ENCODE results near the gene ATL2. TPM values are rescaled to one million over a fixed set of nuclear protein-coding genes. Genes with fewer than 3 reads are reported as not detected.
A peak's percentile ranks its signal among the peaks of the same experiment; 100 is the strongest.
"Not testable (repeated sequence)": the region's sequence is repeated elsewhere in the genome, so short reads cannot be mapped to it uniquely, and the experiment has no call there.

Gene ATL2
- 149 TPM for total RNA-seq

DNA sequence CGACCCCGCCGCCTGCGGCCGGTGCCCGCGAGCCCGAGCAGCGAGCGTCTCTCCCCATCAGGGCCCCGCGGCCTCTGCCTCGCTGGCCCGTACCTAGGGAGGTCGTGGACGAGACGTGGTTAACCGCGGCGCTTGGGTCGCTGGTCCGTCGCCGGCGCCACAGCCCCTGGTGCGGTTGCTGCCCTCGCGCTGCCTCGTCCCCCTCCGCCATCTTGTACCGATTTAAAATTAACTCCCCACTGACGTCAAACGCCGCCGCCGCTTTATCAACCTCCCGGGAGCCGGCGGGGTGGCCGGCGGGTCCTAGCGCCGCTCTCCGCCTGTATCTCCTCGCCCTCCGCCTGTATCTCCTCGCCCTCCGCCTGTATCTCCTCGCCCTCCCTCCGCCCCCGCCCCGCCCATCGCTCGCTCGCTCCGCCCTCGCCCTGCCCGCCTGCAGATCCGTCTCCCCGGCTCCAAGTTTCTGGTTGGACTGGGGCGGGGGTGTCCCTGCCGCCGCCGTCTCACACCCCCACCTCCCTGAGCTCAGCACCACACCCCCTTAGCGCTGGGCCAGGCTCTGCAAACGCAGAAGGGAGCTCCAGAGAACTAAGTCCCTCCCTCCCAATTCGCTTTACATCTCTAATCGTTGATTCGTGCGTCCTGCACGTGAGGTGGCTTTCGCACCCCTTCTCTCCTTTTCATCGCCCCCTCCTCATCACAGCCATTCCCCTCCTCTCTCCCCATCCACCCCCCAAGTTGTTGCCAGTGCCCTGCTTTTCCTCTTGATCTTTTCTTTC lies at the start of gene ATL2:
Gene ATL2 (minus strand): TSS at position 224 of the 779 bp plus-strand sequence. CDS start 13 bp downstream, at position 211.
- DNase-seq = peak; percentile 97

DNA sequence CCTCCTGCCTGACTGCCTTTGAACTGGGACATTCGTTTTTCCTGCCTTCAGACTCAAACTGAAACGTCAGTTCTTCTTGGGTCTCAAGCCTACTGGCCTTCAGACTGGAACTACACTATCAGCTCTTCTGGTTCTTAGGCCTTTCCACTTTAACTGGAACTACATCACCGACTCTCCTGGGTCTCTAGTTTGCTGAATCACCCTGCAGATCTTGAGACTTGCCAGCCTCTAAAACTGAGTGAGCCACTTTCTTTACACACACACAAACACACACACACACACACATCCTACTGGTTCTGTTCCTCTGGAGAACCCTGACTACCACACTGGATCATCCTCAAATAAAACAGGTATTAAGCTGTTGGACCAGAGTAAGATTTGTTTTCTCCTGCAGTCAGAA lies 46.7 kb upstream of the ATL2 start:
- no peak for DNase-seq

DNA sequence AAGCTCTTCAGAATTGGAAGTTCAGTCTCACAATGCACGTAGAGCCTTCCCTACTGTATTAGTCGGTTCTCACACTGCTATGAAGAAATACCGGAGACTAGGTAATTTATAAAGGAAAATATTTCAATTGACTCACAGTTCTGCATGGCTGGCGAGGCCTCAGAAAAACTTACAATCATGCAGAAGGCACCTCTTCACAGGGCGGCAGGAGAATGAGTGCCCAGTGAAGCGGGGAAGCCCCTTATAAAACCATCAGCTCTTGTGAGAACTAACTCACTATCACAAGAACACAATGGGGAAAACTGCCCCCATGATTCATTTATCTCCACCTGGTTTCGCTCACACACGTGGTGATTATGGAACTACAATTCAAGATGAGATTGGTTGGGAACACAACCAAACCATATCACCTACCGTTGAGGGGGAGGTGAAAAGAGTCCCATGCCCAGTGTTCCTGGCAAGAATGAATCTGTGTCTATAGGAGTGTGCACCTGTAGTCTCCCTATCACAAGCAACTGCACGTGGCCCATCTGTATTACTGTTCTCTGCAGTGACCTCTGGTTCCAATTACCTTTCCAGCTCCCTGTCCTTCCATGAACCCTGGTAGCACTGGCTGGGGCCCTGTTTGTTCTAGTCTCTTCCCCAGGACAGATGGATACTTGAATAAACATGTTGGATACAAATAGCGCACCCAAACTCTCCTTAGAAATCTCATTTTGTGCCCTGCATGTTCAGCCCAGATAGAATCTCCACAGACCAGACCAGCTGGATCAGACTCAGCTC lies 44.4 kb upstream of the ATL2 start:
- no peak for DNase-seq

DNA sequence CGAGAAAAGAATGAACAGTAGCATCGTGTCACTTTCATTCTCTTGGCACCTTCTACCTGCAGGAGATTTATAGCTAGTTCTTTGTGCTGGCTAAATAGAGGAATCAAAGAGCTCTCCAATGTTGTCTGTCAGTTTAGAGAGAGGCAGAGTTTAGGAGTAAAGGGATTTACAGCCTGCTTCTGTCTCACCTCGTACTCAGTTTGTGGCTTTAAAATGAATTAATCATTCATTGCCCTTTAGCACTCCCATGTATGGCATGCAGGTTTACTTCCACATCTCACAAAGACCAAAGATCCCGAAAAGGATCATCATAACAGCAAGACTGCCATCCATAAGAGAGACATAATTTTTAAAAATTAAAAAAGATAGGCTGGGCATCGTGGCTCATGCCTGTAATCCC lies 42.4 kb upstream of the ATL2 start:
- DNase-seq = no peak

DNA sequence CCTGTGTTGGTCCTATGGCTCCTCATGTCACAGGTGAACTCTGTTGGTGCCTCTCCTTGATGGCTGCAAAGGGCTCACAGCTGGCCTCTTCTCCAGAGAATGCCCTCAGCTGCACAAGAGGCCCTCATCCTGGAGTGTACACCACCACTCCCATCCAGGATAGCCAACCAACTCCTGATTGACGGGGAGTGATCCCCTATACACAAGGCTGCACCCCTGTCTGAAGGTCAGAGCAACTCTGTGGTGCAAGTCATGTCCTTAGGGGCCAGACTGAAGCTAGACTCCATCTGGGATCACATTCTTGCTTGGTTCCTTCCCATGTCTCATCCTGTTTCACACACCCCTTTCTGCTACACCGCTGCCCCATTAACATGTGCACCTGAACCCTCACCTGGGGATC lies 41.7 kb upstream of the ATL2 start:
- DNase-seq = no peak

DNA sequence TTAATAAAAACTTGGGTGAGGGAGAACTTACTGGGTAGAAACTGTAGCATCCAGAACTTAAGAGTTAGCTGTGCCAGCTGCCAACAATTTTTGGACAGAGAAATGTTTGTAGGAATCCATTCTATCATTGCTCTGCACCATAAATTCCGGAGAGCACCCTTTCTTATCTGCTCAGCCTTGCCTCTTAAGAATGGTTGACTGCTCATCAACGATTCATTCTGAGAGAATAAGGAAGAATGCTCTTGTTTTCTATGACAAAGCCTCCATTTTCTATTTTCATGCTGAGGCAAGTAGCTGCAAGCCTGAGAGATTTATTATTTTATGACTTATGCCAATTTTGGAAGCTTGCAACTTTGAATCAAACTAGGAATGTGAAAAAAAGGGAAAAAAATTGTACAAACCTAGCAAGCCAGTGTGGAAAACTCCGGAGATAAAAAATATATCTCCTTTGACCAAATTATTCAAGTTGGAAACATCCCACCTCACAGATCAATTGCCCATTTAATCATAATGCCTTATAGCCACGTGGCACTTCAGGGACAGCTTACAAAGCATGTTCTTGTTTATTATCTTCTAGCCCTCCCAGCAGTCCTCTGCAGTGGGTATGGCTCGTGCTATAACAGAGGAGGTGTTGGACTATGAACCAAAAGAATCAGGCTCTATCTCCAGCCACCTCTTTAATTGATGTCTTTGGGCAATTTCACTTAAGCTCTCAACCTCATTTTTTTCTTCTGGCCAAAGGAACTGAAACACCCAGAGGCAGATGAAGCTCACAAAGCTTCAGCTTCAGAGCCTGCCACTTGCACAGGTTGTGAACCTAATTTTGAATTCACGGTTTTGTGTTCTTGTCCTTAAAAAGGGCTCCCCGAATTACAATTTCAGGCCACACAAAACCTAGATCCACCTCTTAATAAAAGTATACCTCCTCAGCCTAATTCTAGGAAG lies 40.9 kb upstream of the ATL2 start:
- no peak for DNase-seq

DNA sequence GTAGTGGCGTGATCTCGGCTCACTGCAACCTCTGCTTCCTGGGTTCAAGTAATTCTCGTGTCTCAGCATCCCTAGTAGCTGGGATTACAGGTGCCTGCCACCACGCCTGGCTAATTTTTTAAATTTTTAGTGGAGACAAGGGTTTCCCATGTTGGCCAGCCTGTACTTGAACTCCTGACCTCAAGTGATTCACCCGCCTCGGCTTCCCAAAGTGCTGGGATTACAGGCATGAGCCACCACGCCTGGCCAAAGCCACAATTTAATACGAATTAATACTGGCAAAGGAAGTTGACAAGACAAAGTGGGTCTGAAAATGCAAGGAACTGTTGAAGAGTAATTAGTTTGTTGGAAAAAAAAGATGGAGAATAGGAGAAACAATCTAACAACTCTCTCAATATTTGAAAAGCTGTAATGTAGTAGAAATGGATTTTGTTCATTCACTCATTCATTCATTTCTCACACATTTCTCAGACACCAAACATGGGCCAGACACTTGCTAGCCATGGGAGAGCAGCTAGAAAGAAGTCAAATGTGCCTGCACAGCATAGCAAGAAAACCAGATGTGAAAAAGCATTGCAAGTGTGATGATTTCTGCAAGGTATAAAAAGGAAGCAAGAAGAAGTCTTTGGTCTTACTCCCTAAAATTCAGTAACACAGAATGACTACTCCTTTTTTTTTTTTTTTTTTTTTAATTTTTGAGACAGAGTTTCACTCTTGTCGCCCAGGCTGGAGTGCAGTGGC lies 39.4 kb upstream of the ATL2 start:
- DNase-seq = no peak

DNA sequence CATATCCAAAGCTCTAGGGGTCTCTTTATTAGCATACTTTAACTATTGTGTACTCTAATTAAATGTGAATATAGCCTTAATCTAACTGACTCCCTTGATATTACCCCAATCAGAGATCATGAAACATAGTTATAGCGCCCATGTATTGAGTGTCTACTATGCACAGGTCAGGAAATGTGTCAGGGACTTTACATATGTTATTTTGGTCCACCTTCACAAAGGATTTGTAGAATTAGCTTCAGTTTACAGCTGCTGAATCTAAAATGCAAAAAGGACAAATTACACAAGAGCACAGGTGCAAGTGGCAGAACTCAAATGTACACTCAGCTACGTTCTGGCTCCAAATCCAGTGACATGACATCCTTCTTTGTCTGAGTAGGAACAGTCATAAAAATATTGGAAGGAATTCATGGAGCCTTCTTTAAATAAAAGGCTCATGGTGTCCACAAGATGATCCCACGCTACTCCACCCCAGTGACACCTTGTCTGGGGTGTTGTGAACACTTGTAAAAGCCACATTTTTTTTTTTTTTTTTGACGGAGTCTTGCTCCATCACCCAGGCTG lies 38.7 kb upstream of the ATL2 start:
- no peak for DNase-seq

DNA sequence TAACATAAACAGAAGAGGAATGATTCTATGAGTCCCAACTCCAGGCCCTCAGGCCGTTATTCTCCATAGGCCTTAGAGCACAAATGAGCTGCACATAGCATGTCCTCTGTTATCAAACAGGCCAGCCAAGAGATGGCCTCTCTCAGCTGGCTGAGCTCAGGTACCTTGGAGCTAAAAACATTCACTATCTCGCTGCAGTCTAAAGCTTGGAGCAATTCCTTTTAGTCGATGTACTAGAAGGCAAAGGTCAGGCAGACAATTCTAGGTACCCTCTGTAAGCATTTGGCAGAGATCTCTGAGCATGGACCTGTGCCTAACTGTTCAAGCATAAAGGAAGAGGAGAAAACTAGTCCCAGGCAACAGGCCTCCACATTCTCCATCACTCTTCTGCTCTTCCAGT lies 38.0 kb upstream of the ATL2 start:
- DNase-seq = no peak

DNA sequence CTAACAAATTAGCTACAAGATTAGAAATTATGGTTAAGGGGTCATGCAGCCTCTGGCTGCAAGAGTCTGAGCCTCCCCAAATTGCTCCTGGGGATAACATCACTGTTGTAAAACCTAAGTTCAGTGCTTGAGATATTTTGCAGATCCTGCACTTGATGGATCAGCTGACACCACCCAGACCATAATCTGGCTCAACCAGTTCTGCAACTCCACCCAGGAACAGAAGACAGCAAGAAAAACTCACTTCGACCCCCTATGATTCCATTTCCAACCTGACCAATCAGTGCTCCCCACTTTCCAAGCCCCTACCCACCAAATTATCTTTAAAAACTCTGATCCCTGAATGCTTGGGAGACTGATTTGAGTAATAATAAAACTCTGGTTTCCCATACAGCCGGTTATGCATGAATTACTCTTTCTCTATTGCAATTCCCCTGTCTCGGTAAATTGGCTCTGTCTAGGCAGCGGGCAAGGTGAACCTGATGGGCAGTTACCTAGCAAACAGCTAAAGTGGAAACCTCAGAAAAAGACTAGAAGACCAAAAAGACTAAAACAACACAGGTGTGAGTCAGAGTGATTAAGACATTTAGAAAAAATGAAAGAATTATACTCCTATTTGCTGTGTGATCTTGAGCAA lies 35.3 kb upstream of the ATL2 start:
- DNase-seq = not testable (repeated sequence)

DNA sequence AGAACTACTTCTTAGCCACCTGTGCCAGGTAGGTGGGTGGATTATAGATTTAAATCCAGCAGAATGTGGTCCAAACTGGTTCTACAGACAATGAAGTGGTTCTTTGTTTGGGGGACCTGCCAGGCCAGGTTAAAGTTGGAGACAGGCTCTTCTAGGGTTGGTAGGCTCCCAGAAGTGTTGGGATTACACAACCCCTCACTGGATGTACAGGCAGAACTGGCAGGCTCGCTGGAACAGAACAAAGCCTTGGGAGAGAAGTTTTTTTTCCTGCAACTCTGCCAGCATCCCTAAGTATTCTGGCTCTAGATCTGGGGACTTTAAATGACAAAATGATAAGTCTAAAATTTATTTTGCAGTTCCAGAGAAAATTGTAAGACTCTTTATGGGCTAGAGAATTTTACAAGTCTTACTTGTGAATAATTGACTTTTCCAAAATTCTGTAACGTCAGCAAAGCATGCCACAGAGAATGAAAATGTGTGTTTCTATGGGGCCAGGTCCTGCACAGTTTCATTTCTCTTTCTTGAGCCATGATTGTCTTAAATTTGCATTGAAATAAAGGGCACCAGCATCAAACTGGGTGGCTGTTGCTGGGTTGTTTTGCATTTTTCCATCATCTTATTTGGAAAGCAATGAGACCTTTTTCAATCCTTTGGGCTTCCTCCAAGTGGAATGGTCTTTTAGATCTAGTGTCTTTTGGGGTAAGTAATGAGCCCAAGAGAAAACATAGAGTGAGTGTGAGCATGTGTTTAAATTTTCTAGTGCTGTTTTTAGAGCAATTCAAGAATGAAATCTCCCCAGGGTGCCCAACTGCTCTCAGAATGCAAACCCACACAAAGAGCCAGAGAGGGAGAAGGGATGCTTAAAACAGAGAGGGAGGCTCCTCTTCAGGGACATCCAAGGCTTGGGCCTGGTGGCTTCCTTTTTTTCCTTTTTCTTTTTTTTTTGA lies 32.4 kb upstream of the ATL2 start:
- DNase-seq = no peak

DNA sequence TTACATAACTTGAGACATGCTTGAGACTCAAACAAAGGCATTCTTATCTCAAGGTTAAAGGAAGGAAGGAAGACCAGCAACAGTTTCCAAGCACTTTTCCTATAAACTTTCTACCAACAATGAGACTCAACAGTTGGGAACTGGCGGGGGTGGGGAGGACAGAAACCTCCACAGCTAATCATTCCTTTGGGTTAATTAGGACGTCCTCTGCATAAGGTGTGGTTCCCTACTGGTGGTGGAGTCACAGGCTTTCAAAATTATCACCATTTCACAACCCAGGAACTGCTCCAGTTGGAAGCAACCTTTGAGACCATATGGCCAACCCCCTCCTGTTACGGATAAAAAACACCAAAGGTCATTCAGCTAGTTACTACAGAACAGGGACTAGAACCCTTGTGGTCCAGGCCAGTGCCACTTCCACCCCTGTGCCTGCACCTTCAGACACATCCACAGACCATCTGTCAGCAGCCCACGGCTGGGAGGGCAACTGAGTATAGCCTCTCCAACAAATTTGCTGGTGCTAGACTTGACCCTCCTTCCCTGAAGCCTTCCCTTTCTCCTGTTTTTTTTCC lies 30.1 kb upstream of the ATL2 start:
- DNase-seq = no peak

DNA sequence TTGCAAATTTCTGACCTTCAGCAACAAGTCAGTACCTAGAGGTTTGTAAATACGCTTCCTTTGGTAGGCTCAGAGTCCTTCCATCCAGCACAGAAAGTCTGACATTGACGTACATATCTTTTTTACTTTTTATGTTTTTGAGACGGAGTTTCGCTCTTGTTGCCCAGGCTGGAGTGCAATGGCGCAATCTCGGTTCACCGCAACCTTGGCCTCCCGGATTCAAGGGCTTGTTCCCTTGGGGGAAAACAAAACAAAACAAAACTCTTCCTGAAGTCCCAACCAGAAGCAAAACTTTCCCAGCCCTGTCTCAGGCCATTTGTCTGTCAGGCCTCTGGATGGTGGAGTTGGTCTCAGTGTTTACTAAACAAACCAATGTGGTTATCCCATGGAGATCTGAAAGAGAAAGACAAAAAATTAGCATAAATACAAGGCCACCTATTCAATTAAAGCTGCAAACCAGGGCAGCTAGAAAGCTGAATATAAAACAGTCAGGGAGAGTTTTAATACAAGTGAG lies 29.6 kb upstream of the ATL2 start:
- DNase-seq = no peak

DNA sequence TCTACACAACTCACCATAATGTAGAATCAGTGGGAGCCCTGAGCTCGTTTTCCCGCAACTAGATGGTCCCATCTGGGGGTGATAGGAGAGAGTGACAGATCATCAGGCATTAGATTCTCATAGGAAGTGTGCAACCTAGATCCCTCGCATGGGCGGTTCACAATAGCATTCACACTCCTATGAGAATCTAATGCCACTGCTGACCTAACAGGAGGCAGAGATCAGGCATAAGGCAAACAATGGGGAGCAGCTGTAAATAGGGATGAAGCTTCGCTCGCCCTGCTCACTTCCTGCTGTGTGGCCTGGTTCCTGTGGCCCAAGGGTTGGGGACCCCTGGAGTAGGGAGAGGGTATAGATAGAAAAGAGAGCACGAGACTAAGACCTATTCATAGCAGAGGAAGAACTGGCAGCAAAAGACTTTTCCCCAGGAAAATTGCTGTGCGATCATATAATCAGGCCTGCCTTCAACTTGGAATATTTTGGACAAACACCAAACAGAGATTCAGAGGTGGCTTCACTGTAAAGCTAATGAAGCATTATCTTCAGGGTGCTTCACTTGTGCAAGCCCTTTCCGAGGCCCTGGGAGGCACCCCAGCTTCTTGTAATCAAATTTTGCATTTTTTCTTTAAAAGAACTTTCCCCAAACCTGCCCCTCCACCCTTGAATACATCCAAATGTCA lies 29.0 kb upstream of the ATL2 start:
- DNase-seq = no peak

DNA sequence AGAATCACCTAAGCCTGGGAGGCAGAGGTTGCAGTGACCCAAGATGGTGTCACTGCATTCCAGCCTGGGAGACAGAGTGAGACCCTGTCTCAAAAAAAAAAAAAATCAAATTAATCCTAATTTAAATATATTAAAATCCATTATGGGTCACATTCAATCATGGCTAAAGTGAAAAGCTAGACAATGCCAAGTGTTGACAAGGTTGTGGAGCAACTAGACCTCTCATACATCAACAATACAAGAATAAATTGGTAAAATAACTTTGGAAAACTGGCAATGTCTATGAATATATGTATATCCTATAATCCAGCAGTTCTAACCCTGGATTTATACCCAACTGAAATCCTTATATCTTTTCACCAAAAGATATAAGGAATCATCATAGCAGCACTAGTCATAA lies 23.4 kb upstream of the ATL2 start:
- DNase-seq = no peak

DNA sequence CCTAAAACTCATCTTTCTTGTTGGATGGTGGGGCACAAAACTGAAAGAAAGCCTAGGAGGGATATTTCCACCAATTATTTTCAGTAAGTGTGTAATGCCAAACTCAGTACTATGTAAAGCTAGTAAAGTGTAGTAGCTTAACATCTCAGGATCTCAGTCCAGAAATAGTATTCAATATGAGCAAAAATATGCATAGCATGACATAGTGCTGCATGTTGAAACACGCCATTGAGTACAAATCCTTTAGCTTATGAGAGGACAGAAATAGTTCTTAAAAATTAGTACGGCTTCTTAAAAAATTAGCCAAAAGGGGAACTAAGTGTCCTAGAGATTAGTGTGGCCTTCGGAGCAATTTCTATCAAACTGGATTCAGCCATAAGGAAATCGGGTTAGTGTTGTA lies 21.7 kb upstream of the ATL2 start:
- DNase-seq = no peak

DNA sequence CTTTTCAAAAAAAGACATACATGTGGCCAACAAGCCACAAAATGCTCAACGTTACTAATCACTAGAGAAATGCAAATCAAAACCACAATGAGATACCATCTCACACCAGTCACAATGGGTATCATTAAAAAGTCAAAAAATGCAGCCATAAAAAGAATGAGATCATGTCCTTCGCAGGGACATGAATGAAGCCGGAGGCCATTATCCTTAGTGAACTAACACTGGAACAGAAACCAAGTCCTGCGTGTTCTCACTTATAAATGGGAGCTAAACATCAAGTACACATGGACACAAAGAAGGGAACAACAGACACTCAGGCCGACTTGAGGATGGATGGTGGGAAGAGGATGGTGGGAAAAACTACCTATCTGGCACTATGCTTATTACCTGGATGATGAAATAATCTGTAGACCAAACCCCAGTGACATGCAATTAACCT lies 17.8 kb upstream of the ATL2 start:
- no peak for DNase-seq

DNA sequence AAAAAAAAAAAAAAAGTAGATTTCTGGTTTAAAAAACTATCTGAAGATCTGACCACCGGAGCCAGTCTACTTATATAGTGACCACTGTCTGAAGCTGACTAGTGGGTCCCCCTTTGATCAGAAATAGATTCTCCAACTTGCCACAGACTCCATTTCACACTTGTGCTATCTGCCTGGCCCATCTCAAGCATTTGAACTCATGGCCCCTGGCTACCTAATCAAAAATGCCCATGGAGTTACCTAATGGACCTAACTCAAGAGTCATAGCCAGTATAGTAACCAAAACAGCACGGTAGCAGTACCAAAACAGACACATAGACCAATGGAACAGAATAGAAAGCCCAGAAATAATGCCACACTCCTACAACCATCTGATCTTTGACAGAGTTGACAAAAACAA lies 17.0 kb upstream of the ATL2 start:
- no peak for DNase-seq

DNA sequence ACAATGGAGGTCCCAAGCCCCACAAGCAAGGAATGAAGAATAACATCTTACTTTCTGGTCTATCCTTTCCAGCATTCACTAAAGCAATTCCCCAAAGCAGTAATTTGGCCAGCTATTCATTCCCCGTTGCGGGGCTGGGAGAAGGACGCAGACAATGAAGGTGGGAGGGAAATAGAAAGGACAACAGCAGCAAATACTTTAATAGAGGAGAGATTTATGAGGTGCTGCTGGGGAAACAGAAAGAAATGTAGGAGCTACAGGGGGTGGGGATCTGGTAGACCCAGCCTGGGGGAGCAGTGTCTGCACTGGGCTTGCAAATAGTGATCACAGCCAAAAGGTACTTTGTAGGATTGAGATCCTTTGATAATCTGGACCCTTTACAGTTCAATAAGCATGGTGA lies 13.9 kb upstream of the ATL2 start:
- DNase-seq = no peak
